HEK293 (cell line): ENCODE results near the gene LMO2.

Experiments used
- CTCF ChIA-PET: fragments of 350-600 bp; formaldehyde crosslinking; extraction: SDS; loops from one replicate; lab custom pipeline; 2021; ENCODE audit warnings: antibody characterized with exemption; lab: Yijun Ruan, JAX
- POLR2A ChIA-PET: fragments of 300-600 bp; formaldehyde crosslinking; extraction: SDS; loops from one replicate; lab custom pipeline; 2020; ENCODE audit warnings: antibody characterized with exemption, inconsistent platforms; lab: Yijun Ruan, JAX
- H3K27ac ChIP-seq: fragments of 200-500 bp; sonication (Bioruptor generic); 2 replicates; pipeline ENCODE4 v1.5.1; 2014; ENCODE audit warnings: low read depth, low read length, control low read depth, inconsistent platforms; ENCODE audit errors: extremely low read depth
- H3K36me3 ChIP-seq, 2 experiments: fragments of 200-500 bp in 1 of 2; sonication (Bioruptor generic) in 1 of 2; 1 replicate in 1 of 2; 2 replicates in 1 of 2; pipeline ENCODE4 v1.5.1; 2014 to 2017; ENCODE audit warnings: inconsistent platforms in 2 of 2, low read length in 2 of 2; ENCODE audit not compliant: control insufficient read depth in 2 of 2, insufficient read depth in 1 of 2
- H3K4me1 ChIP-seq: fragments of 200-500 bp; sonication (Bioruptor generic); 2 replicates; pipeline ENCODE4 v1.5.1; 2014; ENCODE audit warnings: mild to moderate bottlenecking, low read length, inconsistent platforms; ENCODE audit not compliant: control insufficient read depth, insufficient read depth
- H3K4me3 ChIP-seq: 2 replicates; pipeline ENCODE4 v1.5.1; 2011; ENCODE audit warnings: low read depth, mild to moderate bottlenecking, control low read depth, low read length, moderate library complexity
- H3K9me3 ChIP-seq: fragments of 200-500 bp; sonication (Bioruptor generic); 2 replicates; pipeline ENCODE4 v1.5.1; 2014; ENCODE audit warnings: low read depth, low read length, inconsistent platforms; ENCODE audit not compliant: control insufficient read depth, insufficient read depth
- BCL11B ChIP-seq: fragments of 450-650 bp; formaldehyde crosslinking; IDR thresholded peaks from 2 replicates; pipeline ENCODE4 v1.5.1; 2016; ENCODE audit warnings: low read depth, missing biosample characterization, missing genetic modification characterization
- FEZF1 ChIP-seq: fragments of 450-650 bp; formaldehyde crosslinking; IDR thresholded peaks from 2 replicates; pipeline ENCODE4 v1.5.1; 2016; ENCODE audit warnings: missing biosample characterization, missing genetic modification characterization
- MEIS1 ChIP-seq: sonication (generic); formaldehyde crosslinking; IDR thresholded peaks from 2 replicates; pipeline ENCODE4 v1.8.1; 2022; ENCODE audit warnings: missing genetic modification reagents, mild to moderate bottlenecking, borderline replicate concordance
- SCRT2 ChIP-seq: fragments of 450-650 bp; formaldehyde crosslinking; IDR thresholded peaks from 2 replicates; pipeline ENCODE4 v1.5.1; 2016; ENCODE audit warnings: missing biosample characterization, missing genetic modification characterization
- SP2 ChIP-seq: fragments of 450-650 bp; formaldehyde crosslinking; IDR thresholded peaks from 2 replicates; pipeline ENCODE4 v1.5.1; 2016; ENCODE audit warnings: missing biosample characterization, missing genetic modification characterization
- YY1 ChIP-seq: fragments of 450-650 bp; formaldehyde crosslinking; IDR thresholded peaks from 2 replicates; pipeline ENCODE4 v1.5.1; 2018; ENCODE audit warnings: missing biosample characterization, missing genetic modification characterization
- ZBTB6 ChIP-seq: fragments of 450-650 bp; formaldehyde crosslinking; IDR thresholded peaks from 2 replicates; pipeline ENCODE4 v1.5.1; 2017; ENCODE audit warnings: missing biosample characterization, missing genetic modification characterization
- ZNF121 ChIP-seq: fragments of 450-650 bp; formaldehyde crosslinking; IDR thresholded peaks from 2 replicates; pipeline ENCODE4 v1.5.1; 2016; ENCODE audit warnings: missing biosample characterization, missing genetic modification characterization
- ZNF239 ChIP-seq: fragments of 450-650 bp; formaldehyde crosslinking; IDR thresholded peaks from 2 replicates; pipeline ENCODE4 v1.5.1; 2016; ENCODE audit warnings: missing biosample characterization, missing genetic modification characterization
- ZNF292 ChIP-seq: fragments of 450-650 bp; formaldehyde crosslinking; IDR thresholded peaks from 2 replicates; pipeline ENCODE4 v1.5.1; 2016; ENCODE audit warnings: low read depth, missing biosample characterization, missing genetic modification characterization, borderline replicate concordance
- ZNF433 ChIP-seq: fragments of 450-650 bp; formaldehyde crosslinking; IDR thresholded peaks from 2 replicates; pipeline ENCODE4 v1.5.1; 2016; ENCODE audit warnings: missing biosample characterization, missing genetic modification characterization, low read depth
- ZNF510 ChIP-seq: fragments of 450-650 bp; formaldehyde crosslinking; IDR thresholded peaks from 2 replicates; pipeline ENCODE4 v1.5.1; 2018; ENCODE audit warnings: mild to moderate bottlenecking, missing genetic modification characterization, missing biosample characterization; ENCODE audit not compliant: insufficient replicate concordance
- ZNF514 ChIP-seq: fragments of 450-650 bp; formaldehyde crosslinking; IDR thresholded peaks from 2 replicates; pipeline ENCODE4 v1.5.1; 2016; ENCODE audit warnings: missing biosample characterization, missing genetic modification characterization
- ZNF777 ChIP-seq: fragments of 450-650 bp; formaldehyde crosslinking; IDR thresholded peaks from 2 replicates; pipeline ENCODE4 v1.5.1; 2017; ENCODE audit warnings: missing biosample characterization, missing genetic modification characterization, borderline replicate concordance
- ZNF791 ChIP-seq: fragments of 450-650 bp; formaldehyde crosslinking; IDR thresholded peaks from 2 replicates; pipeline ENCODE4 v1.5.1; 2016; ENCODE audit warnings: missing biosample characterization, missing genetic modification characterization
- ZNF843 ChIP-seq: fragments of 450-650 bp; formaldehyde crosslinking; IDR thresholded peaks from 2 replicates; pipeline ENCODE4 v1.5.1; 2016; ENCODE audit warnings: missing biosample characterization, missing genetic modification characterization
- ZSCAN30 ChIP-seq: fragments of 450-650 bp; IDR thresholded peaks from 2 replicates; pipeline ENCODE4 v1.5.1; 2018; ENCODE audit warnings: missing biosample characterization, mild to moderate bottlenecking, missing genetic modification characterization, moderate library complexity
- TF ChIP-seq, protein P1 (sequence below): fragments of 450-650 bp; formaldehyde crosslinking; conservative IDR thresholded peaks from 2 replicates; pipeline ENCODE4 v1.5.1; 2016; ENCODE audit warnings: low read depth, missing biosample characterization, missing genetic modification characterization
- TF ChIP-seq, protein P2 (sequence below): fragments of 450-650 bp; formaldehyde crosslinking; IDR thresholded peaks from 2 replicates; pipeline ENCODE4 v1.5.1; 2016; ENCODE audit warnings: missing biosample characterization, missing genetic modification characterization, low read depth
- TF ChIP-seq, protein P3 (sequence below): fragments of 450-650 bp; IDR thresholded peaks from 2 replicates; pipeline ENCODE4 v1.5.1; 2018; ENCODE audit warnings: missing biosample characterization, mild to moderate bottlenecking, missing genetic modification characterization

The LMO2 gene

DNA sequence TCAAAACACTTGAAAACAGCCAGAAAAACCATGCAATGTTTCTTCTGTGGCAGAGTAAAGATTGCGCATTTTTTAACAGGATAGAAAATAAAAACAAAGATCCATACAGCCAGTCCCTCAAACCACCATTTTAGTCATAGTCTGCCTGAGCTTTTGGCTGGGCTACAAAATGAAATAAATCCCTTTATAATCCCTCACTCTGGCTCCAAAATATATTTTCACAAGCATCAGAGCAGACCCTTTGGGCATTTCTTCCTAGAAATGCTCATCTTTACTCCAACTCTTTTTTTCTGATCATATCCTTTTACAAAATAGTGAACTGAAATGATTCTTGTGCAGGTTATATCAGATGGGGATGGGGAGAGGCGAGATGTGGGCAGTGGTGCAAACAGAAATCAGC is 31.8 kb upstream of the LMO2 start:
- ChIA-PET POLR2A (interaction anchor here (1.0 kb wide), 1 partner anchor 35 kb away, joined by 3 read pairs; no protein-coding TSS in a partner anchor), CTCF (interaction anchor here (0.8 kb wide), 2 partner anchors 14 to 48 kb away, joined by 3 read pairs; no protein-coding TSS in a partner anchor)
- no peaks in the 10 kb centered on the region for H3K36me3 ChIP-seq
- H3K9me3 ChIP-seq = no peaks in the 10 kb centered on the region
- no peak overlapping the region for H3K27ac ChIP-seq
- H3K4me1 ChIP-seq = no peaks in the 10 kb centered on the region
- TF ChIP-seq, protein P1, sequence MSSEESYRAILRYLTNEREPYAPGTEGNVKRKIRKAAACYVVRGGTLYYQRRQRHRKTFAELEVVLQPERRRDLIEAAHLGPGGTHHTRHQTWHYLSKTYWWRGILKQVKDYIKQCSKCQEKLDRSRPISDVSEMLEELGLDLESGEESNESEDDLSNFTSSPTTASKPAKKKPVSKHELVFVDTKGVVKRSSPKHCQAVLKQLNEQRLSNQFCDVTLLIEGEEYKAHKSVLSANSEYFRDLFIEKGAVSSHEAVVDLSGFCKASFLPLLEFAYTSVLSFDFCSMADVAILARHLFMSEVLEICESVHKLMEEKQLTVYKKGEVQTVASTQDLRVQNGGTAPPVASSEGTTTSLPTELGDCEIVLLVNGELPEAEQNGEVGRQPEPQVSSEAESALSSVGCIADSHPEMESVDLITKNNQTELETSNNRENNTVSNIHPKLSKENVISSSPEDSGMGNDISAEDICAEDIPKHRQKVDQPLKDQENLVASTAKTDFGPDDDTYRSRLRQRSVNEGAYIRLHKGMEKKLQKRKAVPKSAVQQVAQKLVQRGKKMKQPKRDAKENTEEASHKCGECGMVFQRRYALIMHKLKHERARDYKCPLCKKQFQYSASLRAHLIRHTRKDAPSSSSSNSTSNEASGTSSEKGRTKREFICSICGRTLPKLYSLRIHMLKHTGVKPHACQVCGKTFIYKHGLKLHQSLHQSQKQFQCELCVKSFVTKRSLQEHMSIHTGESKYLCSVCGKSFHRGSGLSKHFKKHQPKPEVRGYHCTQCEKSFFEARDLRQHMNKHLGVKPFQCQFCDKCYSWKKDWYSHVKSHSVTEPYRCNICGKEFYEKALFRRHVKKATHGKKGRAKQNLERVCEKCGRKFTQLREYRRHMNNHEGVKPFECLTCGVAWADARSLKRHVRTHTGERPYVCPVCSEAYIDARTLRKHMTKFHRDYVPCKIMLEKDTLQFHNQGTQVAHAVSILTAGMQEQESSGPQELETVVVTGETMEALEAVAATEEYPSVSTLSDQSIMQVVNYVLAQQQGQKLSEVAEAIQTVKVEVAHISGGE (tag by site-specific recombination) = no peak
- TF ChIP-seq ZBTB6 (tag by site-specific recombination) (no peak), ZNF791 (no peak), ZSCAN30 (tag by site-specific recombination) (no peak), ZNF239 (tag by site-specific recombination) (no peak), ZNF433 (tag by site-specific recombination) (no peak), ZNF777 (tag by site-specific recombination) (no peak), ZNF510 (tag by site-specific recombination) (no peak), YY1 (tag by site-specific recombination) (no peak), BCL11B (tag by site-specific recombination) (no peak), ZNF843 (tag by site-specific recombination) (no peak), SCRT2 (no peak), ZNF514 (tag by site-specific recombination) (no peak), ZNF121 (no peak), FEZF1 (no peak), MEIS1 (CRISPR knock-in tag) (no peak)
- H3K4me3 ChIP-seq = no peak overlapping the region

GRCh38 chr11:33920838-33921613 is 29.1 kb upstream of the LMO2 start:
- H3K4me1 ChIP-seq = no peaks in the 10 kb centered on the region
- H3K9me3 ChIP-seq = no peaks in the 10 kb centered on the region
- TF ChIP-seq ZNF292 (tag by site-specific recombination) (no peak), SP2 (no peak)
- TF ChIP-seq, protein P2, sequence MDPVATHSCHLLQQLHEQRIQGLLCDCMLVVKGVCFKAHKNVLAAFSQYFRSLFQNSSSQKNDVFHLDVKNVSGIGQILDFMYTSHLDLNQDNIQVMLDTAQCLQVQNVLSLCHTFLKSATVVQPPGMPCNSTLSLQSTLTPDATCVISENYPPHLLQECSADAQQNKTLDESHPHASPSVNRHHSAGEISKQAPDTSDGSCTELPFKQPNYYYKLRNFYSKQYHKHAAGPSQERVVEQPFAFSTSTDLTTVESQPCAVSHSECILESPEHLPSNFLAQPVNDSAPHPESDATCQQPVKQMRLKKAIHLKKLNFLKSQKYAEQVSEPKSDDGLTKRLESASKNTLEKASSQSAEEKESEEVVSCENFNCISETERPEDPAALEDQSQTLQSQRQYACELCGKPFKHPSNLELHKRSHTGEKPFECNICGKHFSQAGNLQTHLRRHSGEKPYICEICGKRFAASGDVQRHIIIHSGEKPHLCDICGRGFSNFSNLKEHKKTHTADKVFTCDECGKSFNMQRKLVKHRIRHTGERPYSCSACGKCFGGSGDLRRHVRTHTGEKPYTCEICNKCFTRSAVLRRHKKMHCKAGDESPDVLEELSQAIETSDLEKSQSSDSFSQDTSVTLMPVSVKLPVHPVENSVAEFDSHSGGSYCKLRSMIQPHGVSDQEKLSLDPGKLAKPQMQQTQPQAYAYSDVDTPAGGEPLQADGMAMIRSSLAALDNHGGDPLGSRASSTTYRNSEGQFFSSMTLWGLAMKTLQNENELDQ (tag by site-specific recombination) = no peak
- TF ChIP-seq, protein P3, sequence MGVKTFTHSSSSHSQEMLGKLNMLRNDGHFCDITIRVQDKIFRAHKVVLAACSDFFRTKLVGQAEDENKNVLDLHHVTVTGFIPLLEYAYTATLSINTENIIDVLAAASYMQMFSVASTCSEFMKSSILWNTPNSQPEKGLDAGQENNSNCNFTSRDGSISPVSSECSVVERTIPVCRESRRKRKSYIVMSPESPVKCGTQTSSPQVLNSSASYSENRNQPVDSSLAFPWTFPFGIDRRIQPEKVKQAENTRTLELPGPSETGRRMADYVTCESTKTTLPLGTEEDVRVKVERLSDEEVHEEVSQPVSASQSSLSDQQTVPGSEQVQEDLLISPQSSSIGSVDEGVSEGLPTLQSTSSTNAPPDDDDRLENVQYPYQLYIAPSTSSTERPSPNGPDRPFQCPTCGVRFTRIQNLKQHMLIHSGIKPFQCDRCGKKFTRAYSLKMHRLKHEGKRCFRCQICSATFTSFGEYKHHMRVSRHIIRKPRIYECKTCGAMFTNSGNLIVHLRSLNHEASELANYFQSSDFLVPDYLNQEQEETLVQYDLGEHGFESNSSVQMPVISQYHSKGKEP (tag by site-specific recombination) = no peak
- no peak overlapping the region for H3K4me3 ChIP-seq
- no peak overlapping the region for H3K27ac ChIP-seq
- ChIA-PET CTCF (interaction anchor here (1.6 kb wide), 1 partner anchor 70 kb away, joined by 3 read pairs; no protein-coding TSS in a partner anchor), POLR2A (no interaction called here)
- H3K36me3 ChIP-seq = no peaks in the 10 kb centered on the region
